Liver (tissue), 3 donors: ENCODE measurements around the gene HPCA.

Source experiments
- CTCF ChIP-seq: fragments of 150-350 bp; IDR thresholded peaks from 2 replicates; pipeline ENCODE4 v1.5.1; 2017; ENCODE audit warnings: improper control_type of control experiment, low read depth, low read length; ENCODE audit not compliant: missing input control
- EGR1 ChIP-seq, 2 donors: IDR thresholded peaks; 2 replicates each; pipeline ENCODE4 v1.6.1; 2016 to 2018; ENCODE audit warnings: antibody characterized with exemption in 2 of 2, low read depth in 2 of 2
- FOXA1 ChIP-seq: IDR thresholded peaks from 2 replicates; pipeline ENCODE4 v1.6.1; 2016; ENCODE audit warnings: antibody characterized with exemption
- GABPA ChIP-seq, 2 donors: IDR thresholded peaks in 1 of 2; conservative IDR thresholded peaks in 1 of 2; 2 replicates each; pipeline ENCODE4 v1.6.1; 2016; ENCODE audit warnings: antibody characterized with exemption in 2 of 2, mild to moderate bottlenecking in 1 of 2, moderate library complexity in 1 of 2
- HNF4G ChIP-seq: IDR thresholded peaks from 2 replicates; pipeline ENCODE4 v1.6.1; 2016; ENCODE audit warnings: antibody characterized with exemption
- RXRA ChIP-seq, 2 donors: IDR thresholded peaks; 2 replicates each; pipeline ENCODE4 v1.6.1; 2017 to 2018; ENCODE audit warnings: antibody characterized with exemption in 2 of 2, mild to moderate bottlenecking in 1 of 2
- SP1 ChIP-seq: IDR thresholded peaks from 2 replicates; pipeline ENCODE4 v1.6.1; 2018; ENCODE audit warnings: antibody characterized with exemption, mild to moderate bottlenecking
- TAF1 ChIP-seq: conservative IDR thresholded peaks from 2 replicates; pipeline ENCODE4 v1.6.1; 2016; ENCODE audit warnings: antibody characterized with exemption, mild to moderate bottlenecking
- YY1 ChIP-seq: IDR thresholded peaks from 2 replicates; pipeline ENCODE4 v1.6.1; 2016; ENCODE audit warnings: antibody characterized with exemption, mild to moderate bottlenecking
- TF ChIP-seq, protein P1 (sequence below): IDR thresholded peaks from 2 replicates; pipeline ENCODE4 v1.6.1; 2016; ENCODE audit warnings: antibody characterized with exemption
- TF ChIP-seq, protein P2 (sequence below): IDR thresholded peaks from 2 replicates; pipeline ENCODE4 v1.6.1; 2016; ENCODE audit warnings: antibody characterized with exemption, mild to moderate bottlenecking
- TF ChIP-seq, protein P3 (sequence below): IDR thresholded peaks from 2 replicates; pipeline ENCODE4 v1.6.1; 2016; ENCODE audit warnings: antibody characterized with exemption
- donor health status: healthy.
- donor health status: healthy.

- TF ChIP-seq CTCF (no peak), YY1 (no peak), GABPA (IDR thresholded peaks at IDR 0.05 in 1 of 2, conservative IDR thresholded peaks at IDR 0.05 in 1 of 2) (no peak), SP1 (no peak), EGR1 (IDR thresholded peaks at IDR 0.05; ENCODE audit: low read depth in 2 of 2) (no peak), RXRA (IDR thresholded peaks at IDR 0.05) (no peak), FOXA1 (no peak), HNF4G (no peak), TAF1 (no peak)
- TF ChIP-seq, protein P1, sequence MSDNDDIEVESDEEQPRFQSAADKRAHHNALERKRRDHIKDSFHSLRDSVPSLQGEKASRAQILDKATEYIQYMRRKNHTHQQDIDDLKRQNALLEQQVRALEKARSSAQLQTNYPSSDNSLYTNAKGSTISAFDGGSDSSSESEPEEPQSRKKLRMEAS: no peak
- TF ChIP-seq, protein P2, sequence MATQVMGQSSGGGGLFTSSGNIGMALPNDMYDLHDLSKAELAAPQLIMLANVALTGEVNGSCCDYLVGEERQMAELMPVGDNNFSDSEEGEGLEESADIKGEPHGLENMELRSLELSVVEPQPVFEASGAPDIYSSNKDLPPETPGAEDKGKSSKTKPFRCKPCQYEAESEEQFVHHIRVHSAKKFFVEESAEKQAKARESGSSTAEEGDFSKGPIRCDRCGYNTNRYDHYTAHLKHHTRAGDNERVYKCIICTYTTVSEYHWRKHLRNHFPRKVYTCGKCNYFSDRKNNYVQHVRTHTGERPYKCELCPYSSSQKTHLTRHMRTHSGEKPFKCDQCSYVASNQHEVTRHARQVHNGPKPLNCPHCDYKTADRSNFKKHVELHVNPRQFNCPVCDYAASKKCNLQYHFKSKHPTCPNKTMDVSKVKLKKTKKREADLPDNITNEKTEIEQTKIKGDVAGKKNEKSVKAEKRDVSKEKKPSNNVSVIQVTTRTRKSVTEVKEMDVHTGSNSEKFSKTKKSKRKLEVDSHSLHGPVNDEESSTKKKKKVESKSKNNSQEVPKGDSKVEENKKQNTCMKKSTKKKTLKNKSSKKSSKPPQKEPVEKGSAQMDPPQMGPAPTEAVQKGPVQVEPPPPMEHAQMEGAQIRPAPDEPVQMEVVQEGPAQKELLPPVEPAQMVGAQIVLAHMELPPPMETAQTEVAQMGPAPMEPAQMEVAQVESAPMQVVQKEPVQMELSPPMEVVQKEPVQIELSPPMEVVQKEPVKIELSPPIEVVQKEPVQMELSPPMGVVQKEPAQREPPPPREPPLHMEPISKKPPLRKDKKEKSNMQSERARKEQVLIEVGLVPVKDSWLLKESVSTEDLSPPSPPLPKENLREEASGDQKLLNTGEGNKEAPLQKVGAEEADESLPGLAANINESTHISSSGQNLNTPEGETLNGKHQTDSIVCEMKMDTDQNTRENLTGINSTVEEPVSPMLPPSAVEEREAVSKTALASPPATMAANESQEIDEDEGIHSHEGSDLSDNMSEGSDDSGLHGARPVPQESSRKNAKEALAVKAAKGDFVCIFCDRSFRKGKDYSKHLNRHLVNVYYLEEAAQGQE: no peak
- TF ChIP-seq, protein P3, sequence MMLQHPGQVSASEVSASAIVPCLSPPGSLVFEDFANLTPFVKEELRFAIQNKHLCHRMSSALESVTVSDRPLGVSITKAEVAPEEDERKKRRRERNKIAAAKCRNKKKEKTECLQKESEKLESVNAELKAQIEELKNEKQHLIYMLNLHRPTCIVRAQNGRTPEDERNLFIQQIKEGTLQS: no peak
Observed at GRCh38 chr1:32867151-32867550, 19.1 kb upstream of the HPCA start.
